Endothelial cell of umbilical vein (primary cell): Measurements from ENCODE around the gene ZMAT5. TPM values are rescaled to one million over a fixed set of nuclear protein-coding genes. Genes with fewer than 3 reads are reported as not detected.

Source experiments
- BruUV-seq: library from RNA; stranded (reverse); fragments of 400-500 nt; replicated peaks from 2 replicates; lab custom pipeline; 2021; lab: Mats Ljungman, UMichigan
- CTCF ChIA-PET: fragments of 300-600, 350-600 bp; sonication (Branson Sonifier 250); formaldehyde crosslinking; loops from one replicate; lab custom pipeline; 2021; ENCODE audit warnings: antibody characterized with exemption, inconsistent platforms; lab: Charles Lee
- POLR2A ChIA-PET: fragments of 300-600, 350-600 bp; sonication (Branson Sonifier 250); formaldehyde crosslinking; loops from one replicate; lab custom pipeline; 2021; ENCODE audit warnings: antibody characterized with exemption, inconsistent platforms; lab: Charles Lee
- DNase-seq: peaks from one replicate; pipeline ENCODE4 v3.0.0-alpha.2; 2011; ENCODE audit warnings: low read depth, low spot score
- FAIRE-seq: peaks from 2 replicates; lab custom pipeline; 2011; peaks lifted over from hg19 to GRCh38; lab: Jason Lieb, UNC
- H2AFZ ChIP-seq: 2 replicates; pipeline ENCODE4 v1.6.0; 2012; ENCODE audit warnings: low read depth, low read length, control low read depth, inconsistent platforms
- H3K27ac ChIP-seq: 2 replicates; pipeline ENCODE4 v1.5.1; 2011; ENCODE audit warnings: low read depth, mild to moderate bottlenecking, control low read depth, low read length, moderate library complexity; ENCODE audit not compliant: insufficient read depth
- H3K27me3 ChIP-seq, 2 experiments: 2 replicates each; pipeline versions ENCODE4 v1.6.0 to v1.6.1; 2011; ENCODE audit warnings: low read length in 2 of 2, mixed read lengths in 1 of 2; ENCODE audit not compliant: control insufficient read depth in 2 of 2, insufficient read depth in 2 of 2
- H3K36me3 ChIP-seq, 2 experiments: 2 replicates in 1 of 2; 3 replicates in 1 of 2; pipeline ENCODE4 v1.5.1; 2011; ENCODE audit warnings: low read length in 2 of 2, mild to moderate bottlenecking in 1 of 2, moderate library complexity in 1 of 2; ENCODE audit not compliant: control insufficient read depth in 2 of 2, insufficient read depth in 2 of 2; ENCODE audit errors: extremely low read depth in 1 of 2
- H3K4me1 ChIP-seq: 3 replicates; pipeline ENCODE4 v1.5.1; 2011; ENCODE audit warnings: mild to moderate bottlenecking, low read length; ENCODE audit not compliant: control insufficient read depth, insufficient read depth; ENCODE audit errors: extremely low read depth
- H3K4me2 ChIP-seq: 2 replicates; pipeline ENCODE4 v1.6.1; 2011; ENCODE audit warnings: low read length, control low read depth, mixed read lengths; ENCODE audit not compliant: insufficient read depth
- H3K4me3 ChIP-seq, 3 experiments: fragments of 200-600 bp in 1 of 3; sonication (generic), shearing (Covaris generic) in 1 of 3; replicated peaks in 1 of 3; 2 replicates each; pipeline ENCODE4 v1.5.1; 2011 to 2016; ENCODE audit warnings: control low read depth in 3 of 3, low read length in 3 of 3, mild to moderate bottlenecking in 2 of 3, inconsistent platforms in 1 of 3, low read depth in 1 of 3, moderate library complexity in 1 of 3; ENCODE audit not compliant: insufficient read depth in 1 of 3
- H3K79me2 ChIP-seq: 2 replicates; pipeline ENCODE4 v1.6.0; 2012; ENCODE audit warnings: low read length, inconsistent platforms; ENCODE audit not compliant: control insufficient read depth, insufficient read depth
- H3K9ac ChIP-seq: replicated peaks from 2 replicates; pipeline ENCODE3; 2011; ENCODE audit warnings: low read length, control low read depth; ENCODE audit not compliant: insufficient read depth; ENCODE audit errors: extremely low read depth
- H3K9me1 ChIP-seq: replicated peaks from 3 replicates; pipeline ENCODE4 v1.6.0; 2011; ENCODE audit warnings: mild to moderate bottlenecking, low read length; ENCODE audit not compliant: control insufficient read depth, insufficient read depth; ENCODE audit errors: extremely low read depth
- H3K9me3 ChIP-seq: replicated peaks from 2 replicates; pipeline ENCODE4 v1.5.1; 2012; ENCODE audit warnings: low read length, inconsistent platforms; ENCODE audit not compliant: control insufficient read depth, insufficient read depth
- H4K20me1 ChIP-seq: replicated peaks from 2 replicates; pipeline ENCODE3; 2011; ENCODE audit warnings: mild to moderate bottlenecking, low read length; ENCODE audit not compliant: control insufficient read depth, insufficient read depth; ENCODE audit errors: extremely low read depth
- CTCF ChIP-seq, 2 donors: IDR thresholded peaks; 1 replicate in 1 of 2; 2 replicates in 1 of 2; pipeline ENCODE4 v1.5.1; 2011; ENCODE audit warnings: low read length in 2 of 2, mild to moderate bottlenecking in 2 of 2, moderate library complexity in 2 of 2, control low read depth in 1 of 2, inconsistent platforms in 1 of 2, low read depth in 1 of 2; ENCODE audit not compliant: insufficient read depth in 1 of 2; ENCODE audit errors: extremely low read depth in 1 of 2
- EZH2 ChIP-seq: IDR thresholded peaks from 2 replicates; pipeline ENCODE4 v1.6.1; 2012; ENCODE audit warnings: borderline replicate concordance, low read depth, mild to moderate bottlenecking, moderate library complexity, low read length, inconsistent platforms; ENCODE audit not compliant: severe bottlenecking
- FOS ChIP-seq: IDR thresholded peaks from 2 replicates; pipeline ENCODE4 v1.6.1; 2011; ENCODE audit warnings: mild to moderate bottlenecking, low read length, moderate library complexity, borderline replicate concordance; ENCODE audit not compliant: insufficient read depth
- GATA2 ChIP-seq: IDR thresholded peaks from 2 replicates; pipeline ENCODE4 v1.7.0; 2011; ENCODE audit warnings: low read depth, mild to moderate bottlenecking, moderate library complexity, mixed read lengths, low read length; ENCODE audit not compliant: insufficient read length, insufficient read depth
- JUN ChIP-seq: IDR thresholded peaks from 2 replicates; pipeline ENCODE4 v1.6.1; 2011; ENCODE audit warnings: borderline replicate concordance, low read depth; ENCODE audit not compliant: insufficient read length, insufficient read depth
- MYC ChIP-seq: IDR thresholded peaks from one replicate; pipeline ENCODE4 v1.6.1; 2011; ENCODE audit warnings: mild to moderate bottlenecking, low read depth, low read length
- POLR2A ChIP-seq: IDR thresholded peaks from 2 replicates; pipeline ENCODE4 v1.6.1; 2012; ENCODE audit warnings: low read depth, mild to moderate bottlenecking, control low read depth, low read length
- POLR2AphosphoS5 ChIP-seq: IDR thresholded peaks from 2 replicates; pipeline ENCODE4 v1.6.1; 2012; ENCODE audit warnings: low read depth, mild to moderate bottlenecking, control low read depth, low read length, moderate library complexity; ENCODE audit not compliant: insufficient read depth
- dilution Hi-C: fragments of 300-500 bp; cut with MboI; formaldehyde crosslinking; loops from one replicate; pipeline ENCODE4 v1.15.0; 2019; ENCODE audit warnings: low sequenced_read_pairs; ENCODE audit not compliant: extremely low pct_ligation_motif_present
- intact Hi-C: fragments of 100-400 bp; cut with micrococcal nuclease; formaldehyde crosslinking; loops from one replicate; pipeline ENCODE4 v1.10.0; 2022
- polyA plus RNA-seq, 4 experiments: library from polyadenylated mRNA; depleted of rRNA in 3 of 4; stranded (reverse) in 3 of 4; unstranded in 1 of 4; fragments of >200 nt; gene quantifications; 2 replicates each; pipeline versions ENCODE4 v1.2.1 to v1.2.3, GENCODE V29; 2011 to 2012; ENCODE audit warnings: missing spikeins in 1 of 4
- total RNA-seq: library from RNA; stranded (reverse); gene quantifications from 2 replicates; pipeline ENCODE4 v1.2.3, GENCODE V29; 2021
- TF ChIP-seq, protein P1 (sequence below): IDR thresholded peaks from 2 replicates; pipeline ENCODE4 v1.6.1; 2011; ENCODE audit not compliant: insufficient read depth, insufficient read length

The ZMAT5 gene
- total and polyA plus RNA-seq, 2 donors (not counting 3 experiments of a cell fraction or from before 2014, with no cell fraction given): 24.9 to 43.6 TPM

DNA sequence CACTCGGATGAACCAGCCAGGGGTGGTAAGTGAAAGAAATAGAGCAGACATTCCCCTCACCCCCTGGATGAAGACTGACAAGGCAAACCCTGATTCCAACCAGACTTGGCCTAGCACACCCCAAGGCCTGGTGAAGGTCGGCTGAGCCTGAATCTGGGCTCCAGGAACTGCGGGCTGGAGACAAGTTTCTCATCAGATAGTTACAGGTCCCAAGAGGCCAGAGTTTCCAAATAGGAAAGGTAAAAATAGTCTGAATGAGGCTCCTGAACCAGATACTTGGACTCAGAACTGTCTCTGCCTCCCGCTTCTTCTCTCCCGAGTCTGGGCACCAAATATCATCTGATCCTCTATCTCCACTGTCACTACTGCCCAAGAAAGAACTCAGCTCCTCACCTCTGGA lies 7.8 kb downstream of the ZMAT5 start:
- Histone ChIP-seq H3K4me1 (no peaks in the 10 kb centered on the region), H3K4me2 (no peak overlapping the region), H3K79me2 (no peaks in the 10 kb centered on the region), H2AFZ (no peak overlapping the region), H3K9me1 (no peaks in the 10 kb centered on the region), H4K20me1 (no peaks in the 10 kb centered on the region), H3K9ac (no peak overlapping the region), H3K27ac (no peak overlapping the region), H3K27me3 (no peaks in the 10 kb centered on the region), H3K9me3 (no peaks in the 10 kb centered on the region), H3K4me3 (no peak overlapping the region), H3K36me3 (no peaks in the 10 kb centered on the region)
- no TSS peak for BruUV-seq
- no peak for DNase-seq
- FAIRE-seq: no peak
- dilution Hi-C loops (no loop called here), intact Hi-C loops (no loop called here)
- CTCF ChIA-PET: no interaction called here
- TF ChIP-seq MYC: no peak
- no peak for TF ChIP-seq JUN
- TF ChIP-seq EZH2: no peak
- TF ChIP-seq POLR2AphosphoS5: no peak
- TF ChIP-seq, protein P1, sequence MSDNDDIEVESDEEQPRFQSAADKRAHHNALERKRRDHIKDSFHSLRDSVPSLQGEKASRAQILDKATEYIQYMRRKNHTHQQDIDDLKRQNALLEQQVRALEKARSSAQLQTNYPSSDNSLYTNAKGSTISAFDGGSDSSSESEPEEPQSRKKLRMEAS: no peak
- TF ChIP-seq FOS: no peak
- no peak for TF ChIP-seq GATA2
- TF ChIP-seq CTCF (IDR thresholded peaks at IDR 0.05; ENCODE audit: extremely low read depth in 1 of 2, insufficient read depth in 1 of 2, low read depth in 1 of 2, low read length in 2 of 2): no peak
- no peak for TF ChIP-seq POLR2A
- POLR2A ChIA-PET: no interaction called here
